ENCODE measurements around the gene CHM.

- TF ChIP-seq POLR2A (IDR thresholded peaks at IDR 0.05) (no peak), CTCF (IDR thresholded peaks at IDR 0.05) (no peak)
Observed at GRCh38 chrX:85941275-85941674, 106.1 kb downstream of the CHM start.
